Right lobe of liver (tissue), 4 donors: Measurements from ENCODE around the gene MMP10.
A peak's percentile ranks its signal among the peaks of the same experiment; 100 is the strongest.

Source experiments
- CTCF ChIP-seq, 4 donors: fragments of 200-600 bp in 3 of 4; fragments of 450-650 bp in 1 of 4; IDR thresholded peaks; one replicate each; pipeline versions ENCODE4 v1.5.1 to v1.8.0; 2016 to 2022; ENCODE audit warnings: antibody characterized with exemption in 4 of 4, mild to moderate bottlenecking in 2 of 4
- POLR2A ChIP-seq: fragments of 450-650 bp; IDR thresholded peaks from one replicate; pipeline ENCODE4 v1.6.1; 2017; ENCODE audit warnings: antibody characterized with exemption, mild to moderate bottlenecking
- donor health status: DM: no; HTN: no; CAD: no.
- donor health status: DM: no; HTN: no; CAD: no.
- donor health status: DM: no; HTN: yes; CAD: no.

GRCh38 chr11:102807921-102808320 lies 27.5 kb upstream of the MMP10 start:
- peak in 2 of 4 donors; percentile 15 to 27 for TF ChIP-seq CTCF (IDR thresholded peaks at IDR 0.05)
- no peak for TF ChIP-seq POLR2A
